Adipose tissue (tissue), 3 donors: ENCODE results near the gene IQSEC2. TPM values are rescaled to one million over a fixed set of nuclear protein-coding genes. Genes with fewer than 3 reads are reported as not detected.

Experiments
- H3K27ac ChIP-seq: one replicate; pipeline ENCODE4 v1.5.1; 2013; ENCODE audit warnings: low read depth, low read length
- WGBS, 3 donors: extraction: QIAGEN DNeasy Blood & Tissue Kit; methylation state at CpG; one replicate each; pipeline ENCODE4 v1.1.7; 2013; 5-methylcytosine and 5-hydroxymethylcytosine counted together
- polyA plus RNA-seq, 3 donors: library from polyadenylated mRNA; stranded (reverse); fragments of 200-250 nt; gene quantifications; one replicate each; pipeline ENCODE4 v1.2.3, GENCODE V29; 2013
- donor health status: healthy with polysubstance abuse.
- donor health status: Bipolar disorder and iron deficiency.
- donor health status: healthy.

IQSEC2 gene
- polyA plus RNA-seq, 3 donors, result 5.6 to 19.8 (median 13.1) TPM

DNA sequence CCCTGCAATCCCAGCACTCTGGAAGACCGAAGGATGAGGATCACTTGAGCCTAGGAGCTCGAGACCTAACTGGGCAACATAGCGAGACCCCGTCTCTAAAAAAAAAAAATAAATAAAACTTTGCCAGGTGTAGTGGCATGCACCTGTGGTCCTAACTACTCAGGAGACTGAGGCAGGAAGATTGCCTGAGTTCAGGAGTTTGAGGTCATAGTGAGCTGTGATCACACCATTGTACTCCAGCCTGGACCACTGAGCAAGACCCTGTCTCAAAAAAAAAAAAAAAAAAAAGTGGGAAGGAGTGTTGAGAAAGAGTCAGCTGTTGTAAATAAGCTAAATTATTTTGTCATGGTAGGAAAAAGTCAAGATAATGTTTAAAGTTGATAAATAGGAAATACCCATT, 27.5 kb upstream of the IQSEC2 start:
- H3K27ac ChIP-seq, result no peak overlapping the region
- 93 to 98% (median 97%) methylated on average over 4 of the region's 4 CpGs for WGBS, 3 donors

DNA sequence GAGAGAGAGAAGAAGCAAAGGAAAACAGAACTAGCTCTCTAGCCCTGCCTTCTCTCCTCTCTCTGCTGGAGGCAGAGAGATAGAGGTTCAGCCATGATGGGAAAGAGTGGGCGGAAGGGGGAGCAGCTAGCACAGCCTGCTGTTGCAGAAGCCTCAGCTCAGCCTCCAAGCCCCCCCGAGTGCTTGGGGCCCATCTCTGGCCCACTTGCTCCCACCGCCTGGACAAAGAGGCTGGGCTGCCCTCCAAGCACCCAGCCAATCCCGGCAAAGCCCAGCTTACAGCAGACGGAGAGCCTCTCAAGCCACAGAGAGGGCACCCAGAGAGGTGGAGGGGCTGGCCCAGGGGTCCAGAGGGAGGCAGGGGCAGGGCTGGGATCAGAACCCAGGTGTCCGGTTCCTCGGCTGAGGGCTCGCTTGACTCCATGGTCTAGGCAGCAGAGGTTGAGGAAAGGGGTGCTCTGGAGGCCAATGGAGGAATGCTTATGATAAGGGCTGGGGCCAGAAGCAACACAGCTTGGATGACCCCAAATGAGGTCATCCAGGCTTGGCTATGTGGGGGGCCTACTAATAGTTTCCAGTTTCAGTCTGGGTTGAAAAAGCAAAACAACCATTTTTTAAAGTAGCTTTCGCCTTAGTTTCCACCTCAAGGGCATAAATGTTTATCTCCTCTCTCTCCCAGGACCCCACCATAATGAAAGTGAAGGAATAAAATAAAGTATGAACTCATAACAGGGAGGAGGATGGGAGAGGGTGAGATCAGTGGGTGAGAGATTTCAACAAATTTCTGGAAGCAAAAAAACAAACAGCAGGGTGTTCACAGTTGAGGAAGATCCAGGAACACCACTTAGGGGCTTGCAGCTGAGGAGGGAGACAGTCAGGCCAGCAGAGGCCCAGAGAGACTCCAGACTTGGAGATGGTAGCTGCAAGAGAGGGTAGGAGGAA, 24.9 kb upstream of the IQSEC2 start:
- no peak overlapping the region for H3K27ac ChIP-seq
- WGBS, 3 donors, result 67 to 76% (median 68%) methylated on average over 6 to 9 of the region's 9 CpGs

DNA sequence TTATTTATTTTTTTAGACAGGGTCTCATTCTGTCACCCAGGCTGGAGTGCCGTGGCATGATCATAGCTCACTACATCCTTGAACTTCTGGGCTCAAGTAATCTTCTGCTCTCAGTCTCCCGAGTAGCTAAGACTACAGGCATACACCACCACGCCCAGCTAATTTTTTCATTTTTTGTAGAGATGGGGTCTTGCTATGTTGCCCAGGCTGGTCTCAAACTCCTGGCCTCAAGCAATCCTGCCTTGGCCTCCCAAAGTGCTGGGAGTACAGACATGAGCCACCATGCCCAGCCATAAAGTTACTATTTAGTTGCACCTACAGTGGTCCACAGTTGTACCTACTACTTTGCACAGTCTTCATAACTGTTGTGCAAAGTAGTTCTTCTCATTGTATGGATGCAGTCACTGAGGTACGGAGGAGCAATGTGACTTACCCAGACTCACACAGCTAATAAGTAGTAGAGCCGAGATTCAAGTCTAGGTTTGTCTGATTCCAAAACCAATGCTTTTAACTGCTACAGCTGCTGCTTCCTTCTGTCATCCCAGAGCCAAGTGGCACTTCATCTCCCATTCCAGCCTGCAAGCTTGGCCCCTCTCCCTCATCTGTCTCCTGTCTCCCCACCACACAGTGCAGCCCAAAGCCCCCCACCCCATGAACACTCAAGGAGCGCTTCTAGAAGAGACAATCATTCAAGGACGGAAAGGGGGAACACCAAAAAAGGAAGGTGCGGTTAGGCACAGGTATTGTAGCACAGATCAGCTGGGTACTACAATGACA, 24.0 kb upstream of the IQSEC2 start:
- 82 to 86% (median 83%) methylated on average over 8 of the region's 8 CpGs for WGBS, 3 donors
- no peak overlapping the region for H3K27ac ChIP-seq

DNA sequence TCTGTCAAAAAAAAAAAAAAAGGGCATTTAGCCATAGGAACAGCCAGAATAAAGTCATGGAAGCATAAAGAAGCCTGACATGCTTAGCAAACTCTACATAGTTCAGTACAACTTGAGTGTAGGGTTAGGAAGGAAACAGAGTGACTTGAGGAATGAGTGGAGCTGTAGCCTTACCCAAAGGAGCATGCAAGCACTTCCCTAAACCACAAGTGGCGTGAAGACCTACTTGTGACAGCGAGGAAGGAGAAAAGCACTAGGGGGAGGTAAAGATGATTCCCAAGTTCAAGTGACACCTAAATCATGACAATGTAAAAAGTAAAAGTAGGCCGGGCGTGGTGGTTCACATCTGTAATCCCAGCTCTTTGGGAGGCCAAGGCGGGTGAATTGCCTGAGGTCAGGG, 21.8 kb upstream of the IQSEC2 start:
- no peak overlapping the region for H3K27ac ChIP-seq
- WGBS, 3 donors, result 79 to 95% (median 86%) methylated on average over 5 of the region's 5 CpGs

DNA sequence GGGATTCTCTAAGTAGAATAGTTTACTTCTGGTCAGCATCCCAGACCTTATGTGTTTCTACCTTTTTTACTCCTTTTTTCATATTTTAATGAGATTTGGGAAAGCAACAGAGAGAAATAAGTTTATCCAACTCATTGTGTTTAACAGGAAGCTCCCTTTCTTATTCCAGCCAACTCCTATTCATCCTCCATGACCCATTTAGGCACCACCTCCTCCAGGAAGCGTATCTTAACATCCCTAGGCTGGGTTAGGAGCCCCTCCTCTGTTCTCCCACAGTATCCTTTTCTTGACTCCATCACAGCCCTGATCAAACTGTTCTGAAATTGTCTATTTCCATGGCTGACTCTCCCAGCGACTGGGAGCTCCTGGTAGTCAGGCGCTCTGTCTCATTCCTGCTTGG, 18.8 kb upstream of the IQSEC2 start:
- no peak overlapping the region for H3K27ac ChIP-seq
- WGBS, 3 donors, result 83 to 97% (median 97%) methylated on average over 3 of the region's 3 CpGs

DNA sequence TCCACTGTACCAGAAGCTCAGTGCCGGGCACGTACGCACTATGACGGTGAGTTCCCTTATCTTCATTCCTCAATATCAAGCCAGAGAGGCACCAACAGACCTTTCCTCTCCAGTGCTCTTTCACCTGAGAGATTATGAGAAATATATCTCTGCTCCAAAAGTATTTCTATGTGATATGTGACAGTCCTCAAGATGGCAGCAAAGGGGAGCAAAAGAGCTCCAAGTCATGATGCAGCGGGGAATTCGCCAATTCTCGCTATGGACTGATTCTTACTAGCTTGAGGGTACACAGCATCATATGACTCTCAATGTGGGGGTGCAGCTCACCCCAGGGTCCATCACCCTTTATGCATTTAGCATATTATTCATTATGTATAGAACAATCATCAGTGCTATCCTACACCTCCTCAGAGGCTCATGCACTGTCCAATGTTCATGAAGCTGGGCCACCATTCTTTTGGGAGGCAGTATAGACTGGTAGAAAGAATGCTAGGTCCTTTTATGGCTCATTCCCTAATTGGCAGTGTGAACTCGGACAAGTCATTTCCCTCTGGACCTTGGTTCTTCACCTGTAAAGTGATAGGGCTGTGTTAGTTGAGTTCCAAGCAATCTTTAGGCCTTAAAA, 12.8 kb upstream of the IQSEC2 start:
- WGBS, 3 donors, result 84 to 96% (median 90%) methylated on average over 8 of the region's 8 CpGs
- H3K27ac ChIP-seq, result no peak overlapping the region

DNA sequence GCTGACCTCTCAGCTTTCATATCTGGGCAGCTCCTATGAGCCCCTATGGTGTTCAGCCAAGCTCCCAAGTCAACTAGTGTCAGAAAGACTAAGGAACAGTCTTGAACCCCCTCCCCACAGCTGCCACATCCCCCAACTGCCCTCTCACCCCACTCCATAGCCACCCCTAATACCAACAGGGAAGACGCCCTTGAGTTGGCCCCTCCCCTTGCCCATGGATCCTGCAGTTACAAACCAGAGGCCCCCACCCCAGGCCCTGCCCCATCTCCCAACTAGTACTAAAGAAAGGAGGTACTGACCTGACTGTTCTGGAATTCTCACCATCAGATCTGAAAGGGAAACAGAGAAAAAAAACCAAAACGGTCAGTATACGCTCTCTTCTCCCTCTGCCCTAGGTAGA, 10.2 kb upstream of the IQSEC2 start:
- 87 to 93% (median 88%) methylated on average over 3 of the region's 3 CpGs for WGBS, 3 donors
- H3K27ac ChIP-seq, result no peak overlapping the region

DNA sequence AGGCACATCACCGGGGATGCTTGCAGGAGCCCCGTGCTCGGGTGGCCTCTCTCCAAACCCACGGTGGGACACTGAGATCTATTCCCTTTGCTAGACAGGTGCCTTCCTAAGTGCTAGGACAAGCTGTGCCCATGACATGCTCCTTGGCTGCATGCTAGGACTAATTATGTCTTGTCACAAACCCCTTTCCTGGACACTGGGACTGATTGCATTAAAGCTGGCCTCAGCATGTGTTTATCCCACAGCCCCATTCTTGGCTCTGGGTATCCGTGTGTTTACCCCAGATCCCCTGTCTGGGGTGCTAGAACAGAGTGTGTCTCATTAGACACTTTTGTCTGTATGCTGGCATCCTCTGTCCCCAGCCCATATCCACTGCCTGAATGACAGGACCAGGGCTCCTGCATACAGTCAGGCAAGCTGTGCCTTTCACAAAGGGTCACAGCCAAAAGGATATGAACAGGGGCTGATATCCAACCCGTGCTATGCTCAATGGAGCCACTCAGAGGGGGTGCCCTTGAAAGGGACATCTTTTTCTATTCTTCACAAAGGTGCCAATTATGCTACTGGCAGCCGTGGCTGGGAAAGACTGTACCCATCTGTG, 9.2 kb upstream of the IQSEC2 start:
- H3K27ac ChIP-seq, result no peak overlapping the region
- 79 to 90% (median 86%) methylated on average over 7 of the region's 7 CpGs for WGBS, 3 donors

DNA sequence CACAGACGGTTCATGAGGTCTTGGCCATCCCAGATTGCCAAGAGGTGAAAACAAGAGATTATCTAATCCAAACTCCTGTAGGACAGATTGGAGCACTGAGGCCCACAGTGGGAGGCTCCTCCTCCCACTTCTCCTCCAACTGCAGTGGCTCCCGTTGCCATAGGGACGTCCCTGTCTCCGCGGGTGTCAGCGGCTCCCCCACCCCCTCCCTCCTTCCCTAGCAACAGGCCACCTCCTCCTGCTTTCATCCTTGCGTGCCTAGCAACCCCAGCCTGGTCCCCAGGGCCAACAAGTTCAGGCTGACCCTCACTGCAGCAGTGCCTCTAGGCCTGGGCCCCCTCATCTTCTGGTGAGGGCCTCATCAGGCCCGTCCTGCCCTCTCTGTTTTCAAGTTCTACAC, 6.8 kb upstream of the IQSEC2 start:
- H3K27ac ChIP-seq, result no peak overlapping the region
- WGBS, 3 donors, result 17 to 61% (median 24%) methylated on average over 3 to 8 of the region's 8 CpGs

DNA sequence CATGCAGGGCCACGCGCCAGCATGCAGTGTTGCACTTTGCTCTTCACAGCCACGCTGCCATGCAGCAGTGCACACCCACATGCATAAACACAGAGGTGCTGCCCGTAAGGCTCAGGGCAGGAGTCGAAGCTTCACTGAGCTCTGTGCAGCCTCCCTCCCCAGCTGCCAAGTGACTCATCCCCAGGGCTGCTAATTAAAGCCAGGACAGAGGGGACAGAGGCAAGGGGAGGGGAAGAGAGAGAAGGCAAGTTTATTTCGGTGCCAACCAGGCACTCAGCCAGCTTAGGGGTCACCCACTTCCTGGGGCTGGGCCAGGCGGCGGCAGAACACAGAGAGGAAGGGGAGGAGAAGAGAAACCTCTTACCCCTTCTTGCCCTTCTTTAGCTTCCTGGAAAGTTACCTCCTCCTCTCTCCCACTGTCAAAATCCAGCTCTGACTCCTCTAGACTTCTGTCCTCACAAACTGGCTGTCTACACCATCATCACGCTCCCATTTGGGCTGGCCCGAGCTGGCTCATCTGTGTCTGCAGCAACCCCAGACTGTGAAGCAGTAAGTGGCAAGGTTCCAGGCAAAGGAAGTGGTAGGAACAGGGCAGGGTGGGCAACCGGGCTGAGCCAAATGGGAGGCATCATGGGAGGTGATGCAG, 6.2 kb upstream of the IQSEC2 start:
- no peak overlapping the region for H3K27ac ChIP-seq
- 7 to 47% (median 23%) methylated on average over 11 of the region's 11 CpGs for WGBS, 3 donors

DNA sequence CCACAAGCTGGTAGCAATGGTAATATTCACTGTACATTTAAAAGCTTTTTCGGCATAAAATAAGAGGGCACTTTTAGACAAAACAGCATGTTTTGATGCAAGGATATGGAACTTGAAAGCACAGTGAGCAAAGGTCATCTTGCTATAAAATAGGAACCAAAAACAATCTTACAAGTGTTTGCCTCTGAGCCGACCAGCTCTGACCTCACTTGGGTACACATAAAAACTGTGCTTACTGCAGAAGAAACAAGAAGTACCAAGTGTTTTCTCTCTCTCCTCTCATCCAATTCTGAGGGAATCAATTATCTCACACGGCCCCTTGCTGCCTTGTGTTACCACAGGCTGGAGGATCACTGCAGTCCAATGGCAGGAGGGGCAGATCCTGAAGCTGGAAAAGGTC, 4.8 kb upstream of the IQSEC2 start:
- no peak overlapping the region for H3K27ac ChIP-seq
- WGBS, 3 donors, result 67 to 73% (median 72%) methylated on average over 3 of the region's 3 CpGs

DNA sequence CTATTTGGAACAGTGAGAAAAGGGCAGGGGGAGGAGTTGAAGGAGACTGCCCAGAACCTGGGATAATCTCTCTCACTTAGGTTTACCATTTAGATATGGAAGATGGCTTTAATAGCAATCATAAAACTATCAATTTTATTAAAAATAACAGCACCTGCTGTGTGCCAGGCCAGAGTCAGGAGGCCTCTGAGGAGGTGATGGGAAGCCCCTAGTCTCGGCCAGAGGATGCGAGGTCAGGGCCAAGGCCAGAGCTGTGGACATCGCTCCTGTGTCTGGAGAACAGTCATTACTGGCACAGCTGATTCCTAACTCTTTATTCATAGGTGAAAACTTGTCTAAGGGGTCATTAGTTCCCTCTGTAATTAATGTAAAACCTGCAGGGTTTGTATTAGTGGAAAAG, 4.2 kb upstream of the IQSEC2 start:
- no peak overlapping the region for H3K27ac ChIP-seq
- 83 to 94% (median 93%) methylated on average over 3 of the region's 3 CpGs for WGBS, 3 donors

DNA sequence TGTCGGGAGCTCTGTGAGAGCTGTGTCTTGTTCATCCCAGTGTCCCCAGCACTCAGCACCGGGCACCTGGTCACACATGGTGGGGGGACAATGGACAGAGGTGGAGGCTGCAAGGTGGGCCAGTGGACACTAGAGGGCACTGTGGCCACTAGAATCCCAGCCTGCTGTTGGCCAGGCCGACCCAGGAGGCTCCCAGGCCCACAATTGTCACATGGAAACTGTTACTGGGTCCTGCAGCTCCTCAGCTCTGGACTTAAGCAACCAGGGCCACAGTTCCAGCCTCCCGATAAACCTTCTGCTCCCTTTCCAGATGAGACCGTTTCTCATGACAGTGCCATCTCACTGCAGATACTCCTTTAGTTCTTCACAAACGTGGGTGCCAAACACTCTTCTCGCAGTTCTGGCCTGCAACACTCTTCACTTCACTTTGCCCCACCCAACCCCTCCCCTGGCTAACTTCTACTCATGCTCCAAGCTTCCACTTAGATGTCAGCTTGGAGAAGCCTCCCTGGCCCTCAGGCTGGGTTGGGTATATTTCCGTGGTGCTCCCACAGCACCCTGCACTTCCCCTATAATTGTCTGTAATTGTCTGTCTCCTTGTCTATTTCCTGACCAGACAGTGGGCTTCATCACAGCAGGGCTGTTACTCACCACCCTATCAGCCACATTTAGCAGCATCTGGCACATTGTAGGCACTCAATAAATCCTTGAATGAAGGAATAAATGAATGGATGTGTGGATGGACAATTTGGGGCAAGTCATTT, 3.5 kb upstream of the IQSEC2 start:
- H3K27ac ChIP-seq, result no peak overlapping the region

DNA sequence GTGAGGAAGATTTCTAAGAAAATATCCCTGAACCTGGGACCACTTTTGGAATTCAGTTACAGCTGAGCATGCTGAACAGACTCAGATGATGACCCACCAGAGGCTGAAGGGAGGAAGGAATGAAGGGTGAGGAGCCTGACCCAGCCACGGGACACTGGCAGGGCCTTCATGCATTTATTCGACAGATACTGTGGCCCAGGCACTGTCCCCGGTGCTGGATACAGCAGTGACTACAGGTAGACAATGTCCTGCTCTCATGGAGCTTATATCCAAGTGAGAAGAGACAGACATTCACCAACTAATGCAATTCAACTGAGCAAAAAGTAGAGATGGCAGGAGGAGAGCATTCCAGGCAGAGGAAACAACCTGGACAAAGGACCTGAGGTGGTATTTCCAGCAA, 2.2 kb upstream of the IQSEC2 start:
- WGBS, 3 donors, result 71 to 85% (median 80%) methylated on average over 3 of the region's 3 CpGs

More for the DNA sequence above, 3.5 kb upstream of the IQSEC2 start:
- WGBS, 3 donors, result 24 to 38% (median 29%) methylated on average over 8 of the region's 8 CpGs

DNA sequence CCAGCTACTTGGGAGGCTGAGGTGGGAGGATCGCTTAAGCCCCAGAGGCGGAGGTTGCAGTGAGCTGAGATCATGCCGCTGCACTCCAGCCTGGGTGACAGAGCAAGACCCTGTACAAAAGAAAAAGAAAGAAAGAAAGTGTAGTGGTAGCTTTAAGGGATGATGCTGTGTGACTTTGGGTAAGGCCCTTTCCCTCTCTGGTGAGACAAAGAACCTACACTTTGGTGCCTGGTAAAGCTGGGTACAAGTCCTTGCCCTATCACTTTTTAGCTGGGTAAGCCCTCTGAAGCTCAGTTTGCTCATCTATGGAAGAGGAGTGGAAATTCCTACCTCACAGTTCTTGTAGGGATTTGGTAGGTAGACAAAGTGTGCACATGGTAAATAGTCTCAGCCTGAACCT, 1.7 kb upstream of the IQSEC2 start:
- WGBS, 3 donors, result 81 to 100% (median 95%) methylated on average over 3 of the region's 3 CpGs
- no peak overlapping the region for H3K27ac ChIP-seq

More for the DNA sequence above, 2.2 kb upstream of the IQSEC2 start:
- H3K27ac ChIP-seq, result no peak overlapping the region

DNA sequence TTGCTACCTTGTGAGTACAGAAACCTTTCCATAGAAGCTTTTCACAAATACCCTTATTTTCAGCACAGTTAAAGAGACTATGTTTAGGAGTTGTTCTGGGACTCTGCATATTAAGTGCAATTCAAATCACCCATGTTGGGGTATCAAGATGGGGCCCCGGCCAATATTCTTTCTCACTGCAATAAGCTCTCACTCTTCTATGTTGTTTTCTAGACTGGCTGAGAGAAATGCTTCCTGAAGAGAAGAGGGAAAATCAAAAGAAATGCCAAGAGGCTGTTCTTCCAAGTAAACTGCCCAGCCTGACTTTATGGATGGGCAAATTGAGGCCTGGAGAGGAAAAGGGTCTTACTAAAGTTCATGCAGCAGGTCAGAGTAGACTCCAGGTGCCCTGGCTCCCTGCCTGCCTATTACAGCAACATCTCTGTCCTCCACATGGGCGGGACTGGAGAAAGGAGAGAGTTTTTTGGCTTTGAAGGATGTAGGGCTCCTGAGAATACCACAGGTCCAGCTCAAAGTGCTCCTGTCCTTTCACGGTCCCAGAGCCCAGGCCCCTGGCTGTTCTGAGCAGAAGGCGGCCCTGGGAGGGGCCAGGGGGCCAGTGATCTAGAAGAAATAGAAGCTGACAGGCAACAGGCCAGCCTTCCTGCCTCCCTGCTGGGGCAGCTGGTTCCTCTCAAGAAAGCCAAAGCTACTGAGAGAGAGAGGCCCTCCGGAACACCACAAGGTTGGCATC, 745 bp upstream of the IQSEC2 start:
- 40 to 49% (median 45%) methylated on average over 5 of the region's 5 CpGs for WGBS, 3 donors
- no peak overlapping the region for H3K27ac ChIP-seq
